VCaP (cell line): ENCODE measurements around the gene TMEM129.
"Not testable (repeated sequence)": the region's sequence is repeated elsewhere in the genome, so short reads cannot be mapped to it uniquely, and the experiment has no call there.

Source experiments
- H3K27ac ChIP-seq: fragments of 450-650 bp; 2 replicates; pipeline ENCODE4 v1.5.1; 2017
- CTCF ChIP-seq: fragments of 450-650 bp; conservative IDR thresholded peaks from 2 replicates; pipeline ENCODE4 v1.5.1; 2017; ENCODE audit warnings: mild to moderate bottlenecking, moderate library complexity

The TMEM129 gene

GRCh38 chr4:1705732-1706131, 15.4 kb downstream of the TMEM129 start:
- H3K27ac ChIP-seq, result no peak overlapping the region
- TF ChIP-seq CTCF, result no peak

GRCh38 chr4:1703867-1704266, 17.3 kb downstream of the TMEM129 start:
- TF ChIP-seq CTCF, result no peak

GRCh38 chr4:1701671-1702070, 19.5 kb downstream of the TMEM129 start:
- H3K27ac ChIP-seq, result not testable (repeated sequence)

More at GRCh38 chr4:1703867-1704266, 17.3 kb downstream of the TMEM129 start:
- H3K27ac ChIP-seq, result no peak overlapping the region

DNA sequence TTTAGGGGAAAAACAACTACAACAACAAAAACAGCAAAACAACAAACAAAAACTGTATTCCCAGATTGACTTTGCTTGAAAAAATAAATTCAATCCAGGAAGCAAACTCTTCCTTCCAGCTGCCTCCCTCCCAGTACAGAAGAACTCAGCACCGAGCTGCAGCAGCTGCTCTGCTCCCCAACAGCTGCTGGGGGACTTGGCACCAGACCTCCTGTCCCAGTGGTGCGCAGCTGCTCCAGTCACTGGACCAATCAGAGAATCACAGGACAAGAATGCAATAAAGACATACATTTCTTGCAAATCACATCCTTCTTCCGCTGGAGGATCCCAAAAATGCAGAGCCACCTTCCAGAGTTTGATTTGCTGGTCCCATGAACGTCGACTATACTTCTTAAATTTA, 25.2 kb downstream of the TMEM129 start:
- no peak overlapping the region for H3K27ac ChIP-seq
- TF ChIP-seq CTCF, result no peak

DNA sequence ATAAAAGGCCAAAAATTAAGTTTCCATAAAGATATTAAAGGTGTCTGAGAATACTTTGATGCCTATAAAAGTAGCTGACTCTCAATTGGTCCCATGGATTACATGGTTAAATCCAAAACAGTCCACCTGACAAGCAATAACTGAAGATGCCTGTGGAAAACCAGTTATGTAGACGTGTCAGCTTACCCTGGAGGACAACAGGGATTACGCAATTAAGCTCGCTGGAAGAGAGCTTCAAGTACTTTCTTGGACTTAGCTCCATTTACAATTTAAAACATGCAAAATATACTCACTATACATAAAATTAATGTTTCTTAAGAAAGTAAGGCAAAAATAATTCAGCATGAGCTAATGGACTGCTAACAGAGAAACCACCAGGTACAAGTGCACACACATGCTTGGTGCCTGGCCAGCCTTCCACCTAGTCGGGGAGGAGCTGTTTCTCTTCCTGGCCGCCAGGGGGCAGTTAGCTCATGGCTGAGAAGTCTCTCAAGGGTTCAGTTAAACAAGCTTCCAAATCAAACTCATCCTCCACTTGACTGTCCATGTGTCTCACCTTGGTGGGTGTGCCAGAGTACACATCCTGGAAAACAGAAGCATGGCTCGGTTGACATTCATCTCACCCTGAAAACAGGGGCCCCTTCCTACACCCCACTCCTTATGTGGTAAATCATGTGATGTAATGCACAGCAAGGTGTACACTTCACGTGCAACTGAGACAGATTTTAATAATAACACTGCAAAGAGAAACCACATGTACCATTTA, 27.8 kb downstream of the TMEM129 start:
- peak; percentile 92 for TF ChIP-seq CTCF
- H3K27ac ChIP-seq, result peak overlapping the region; percentile 21; the same call in 1 of the 2 replicates

- no peak for TF ChIP-seq CTCF
- H3K27ac ChIP-seq, result no peak overlapping the region
Observed at GRCh38 chr4:1691737-1692373, 29.3 kb downstream of the TMEM129 start.

- no peak overlapping the region for H3K27ac ChIP-seq
- no peak for TF ChIP-seq CTCF
Observed at GRCh38 chr4:1690698-1691097, 30.4 kb downstream of the TMEM129 start.

DNA sequence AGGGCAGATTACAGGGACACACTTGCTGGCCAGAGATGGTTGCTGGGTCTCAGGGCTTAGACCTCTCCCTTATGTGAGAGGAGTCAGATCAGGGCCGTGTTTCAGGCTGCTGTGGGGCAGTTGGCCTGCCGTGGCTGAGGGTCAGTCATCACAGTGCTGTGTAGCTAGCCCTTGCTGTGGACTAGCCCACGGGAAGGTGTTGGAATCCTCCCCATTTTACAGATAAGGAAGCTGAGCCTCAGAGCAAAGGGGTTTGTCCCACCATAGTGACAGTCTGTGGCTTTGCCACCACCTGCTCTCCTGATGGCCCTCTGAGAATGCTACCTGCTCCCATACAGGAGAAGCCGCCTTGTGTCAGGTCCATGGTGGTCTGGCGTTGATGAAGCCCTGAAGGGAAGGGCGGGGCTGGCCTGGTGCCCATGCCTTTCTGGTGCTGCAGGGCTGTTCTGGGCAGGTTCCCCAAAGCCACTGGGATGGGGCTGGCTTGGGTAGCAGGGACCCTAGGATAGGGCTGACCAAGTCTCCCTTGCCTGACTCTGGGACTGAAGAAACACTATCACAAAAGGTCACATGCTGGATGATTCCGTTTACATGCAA, 34.6 kb downstream of the TMEM129 start:
- no peak for TF ChIP-seq CTCF
- no peak overlapping the region for H3K27ac ChIP-seq
